A549 (cell line): ENCODE measurements around the gene MTPN.

Experiments
- CEBPB ChIP-seq, 2 experiments: fragments of >200 bp in 1 of 2; sonication (Bioruptor Twin) in 1 of 2; formaldehyde crosslinking in 1 of 2; IDR thresholded peaks; 2 replicates each; pipeline ENCODE4 v1.6.1; 2012 to 2016
- EHMT2 ChIP-seq: fragments of 200-600 bp; sonication (generic); IDR thresholded peaks from 2 replicates; pipeline ENCODE4 v1.6.1; 2016; ENCODE audit warnings: antibody characterized with exemption, low read depth, mild to moderate bottlenecking, moderate library complexity
- FOSL2 ChIP-seq, 2 experiments: fragments of 450-650 bp in 1 of 2; fragments of >200 bp in 1 of 2; sonication (Bioruptor Twin) in 1 of 2; formaldehyde crosslinking; IDR thresholded peaks; 2 replicates each; pipeline versions ENCODE4 v1.5.0 to v1.6.1; 2016 to 2020; ENCODE audit warnings: mild to moderate bottlenecking in 1 of 2, moderate library complexity in 1 of 2
- HDAC2 ChIP-seq: fragments of 200-600 bp; sonication (generic); IDR thresholded peaks from 2 replicates; pipeline ENCODE4 v1.6.1; 2016
- KDM5A ChIP-seq: fragments of 200-600 bp; sonication (generic); IDR thresholded peaks from 2 replicates; pipeline ENCODE4 v1.6.1; 2016; ENCODE audit warnings: antibody characterized with exemption, mild to moderate bottlenecking
- NFE2L2 ChIP-seq: fragments of 150-350 bp; conservative IDR thresholded peaks from 2 replicates; pipeline ENCODE4 v1.6.1; 2014; ENCODE audit warnings: low read length
- POLR2A ChIP-seq: IDR thresholded peaks from 2 replicates; pipeline ENCODE4 v1.6.1; 2012; ENCODE audit warnings: mild to moderate bottlenecking, low read length
- TF ChIP-seq, protein P1 (sequence below): fragments of >200 bp; sonication (Bioruptor Twin); formaldehyde crosslinking; IDR thresholded peaks from 3 replicates; pipeline ENCODE4 v1.5.1; 2016

DNA sequence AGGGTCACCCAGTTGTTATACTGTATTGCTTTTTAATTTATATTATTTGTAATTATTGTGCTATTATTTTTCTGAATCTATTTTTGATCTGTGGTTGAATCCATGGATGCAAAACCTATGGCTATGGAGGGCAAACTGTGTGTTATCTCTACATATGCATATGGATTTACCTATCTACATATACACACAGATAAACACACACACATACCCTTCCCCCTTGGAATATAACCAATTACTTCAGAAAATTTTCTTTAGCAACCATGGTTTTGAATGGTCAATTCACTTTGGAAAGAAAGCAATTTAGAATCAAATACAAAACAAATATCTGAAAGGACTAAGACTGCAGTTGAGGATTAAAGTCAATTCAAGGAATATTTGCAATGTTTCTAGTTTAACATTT is 39.1 kb downstream of the MTPN start:
- TF ChIP-seq FOSL2 (IDR thresholded peaks at IDR 0.05) (no peak), FOSL2 (CRISPR knock-in tag; IDR thresholded peaks at IDR 0.05) (no peak), KDM5A (no peak), NFE2L2 (no peak), EHMT2 (no peak), HDAC2 (no peak), CEBPB (IDR thresholded peaks at IDR 0.05) (no peak), POLR2A (no peak)
- TF ChIP-seq, protein P1, sequence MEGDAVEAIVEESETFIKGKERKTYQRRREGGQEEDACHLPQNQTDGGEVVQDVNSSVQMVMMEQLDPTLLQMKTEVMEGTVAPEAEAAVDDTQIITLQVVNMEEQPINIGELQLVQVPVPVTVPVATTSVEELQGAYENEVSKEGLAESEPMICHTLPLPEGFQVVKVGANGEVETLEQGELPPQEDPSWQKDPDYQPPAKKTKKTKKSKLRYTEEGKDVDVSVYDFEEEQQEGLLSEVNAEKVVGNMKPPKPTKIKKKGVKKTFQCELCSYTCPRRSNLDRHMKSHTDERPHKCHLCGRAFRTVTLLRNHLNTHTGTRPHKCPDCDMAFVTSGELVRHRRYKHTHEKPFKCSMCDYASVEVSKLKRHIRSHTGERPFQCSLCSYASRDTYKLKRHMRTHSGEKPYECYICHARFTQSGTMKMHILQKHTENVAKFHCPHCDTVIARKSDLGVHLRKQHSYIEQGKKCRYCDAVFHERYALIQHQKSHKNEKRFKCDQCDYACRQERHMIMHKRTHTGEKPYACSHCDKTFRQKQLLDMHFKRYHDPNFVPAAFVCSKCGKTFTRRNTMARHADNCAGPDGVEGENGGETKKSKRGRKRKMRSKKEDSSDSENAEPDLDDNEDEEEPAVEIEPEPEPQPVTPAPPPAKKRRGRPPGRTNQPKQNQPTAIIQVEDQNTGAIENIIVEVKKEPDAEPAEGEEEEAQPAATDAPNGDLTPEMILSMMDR, result no peak
